ENCODE results near the gene SPTB. TPM values are rescaled to one million over a fixed set of nuclear protein-coding genes. Genes with fewer than 3 reads are reported as not detected.

SPTB gene
- polyA plus RNA-seq, 1 donor (not counting 4 experiments of a cell fraction or from before 2014, with no cell fraction given): not detected

- H3K27me3 ChIP-seq (ENCODE audit: control insufficient read depth, extremely low read depth, insufficient read depth, low read length): no peaks in the 10 kb centered on the region
- H4K20me1 ChIP-seq (ENCODE audit: control insufficient read depth, extremely low read depth, insufficient read depth, low read length): peaks cover 10% of the 10 kb centered on the region
- DNase-seq (ENCODE audit: low read depth, low spot score) (no peak), FAIRE-seq (no peak)
- peaks cover 14% of the 10 kb centered on the region for H3K4me1 ChIP-seq (ENCODE audit: control insufficient read depth, extremely low read depth, insufficient read depth, low read length)
- peaks cover 75% of the 10 kb centered on the region for H3K79me2 ChIP-seq (ENCODE audit: control insufficient read depth, insufficient read depth, low read length)
- H3K9ac ChIP-seq (ENCODE audit: control insufficient read depth, extremely low read depth, insufficient read depth, low read length): no peak overlapping the region
- H3K4me2 ChIP-seq (ENCODE audit: control insufficient read depth, extremely low read depth, insufficient read depth, low read depth, low read length): no peak overlapping the region
- peaks cover 69 to 80% of the 10 kb centered on the region in 2 experiments for H3K36me3 ChIP-seq (ENCODE audit: control insufficient read depth in 2 of 2, extremely low read depth in 1 of 2, insufficient read depth in 2 of 2, low read length in 2 of 2)
- no peak for TF ChIP-seq EZH2 (IDR thresholded peaks at IDR 0.05; ENCODE audit: low read length)
- no peak for TF ChIP-seq CTCF (optimal IDR thresholded peaks at IDR 0.05 in 1 of 3, IDR thresholded peaks at IDR 0.05 in 1 of 3, conservative IDR thresholded peaks at IDR 0.05 in 1 of 3; ENCODE audit: extremely low read depth in 1 of 3, insufficient read depth in 2 of 3, low read length in 3 of 3)
- H3K4me3 ChIP-seq (ENCODE audit: control insufficient read depth in 2 of 3, extremely low read depth in 1 of 3, insufficient read depth in 2 of 3, low read depth in 1 of 3, low read length in 3 of 3): no peak overlapping the region
- peaks cover 2% of the 10 kb centered on the region for H3K9me1 ChIP-seq (ENCODE audit: control insufficient read depth, extremely low read depth, insufficient read depth, low read length)
- no peaks in the 10 kb centered on the region for H3K9me3 ChIP-seq (ENCODE audit: control insufficient read depth, low read depth, low read length)
- no peak overlapping the region for H2AFZ ChIP-seq (ENCODE audit: control insufficient read depth, low read length)
- dilution Hi-C loops (cut with MboI; ENCODE audit: extremely low pct_ligation_motif_present, low sequenced_read_pairs): no loop called here
- no peak overlapping the region for H3K27ac ChIP-seq (ENCODE audit: control insufficient read depth, insufficient read depth, low read length)
Measured at GRCh38 chr14:64733321-64733720, 146.4 kb downstream of the SPTB start.

DNA sequence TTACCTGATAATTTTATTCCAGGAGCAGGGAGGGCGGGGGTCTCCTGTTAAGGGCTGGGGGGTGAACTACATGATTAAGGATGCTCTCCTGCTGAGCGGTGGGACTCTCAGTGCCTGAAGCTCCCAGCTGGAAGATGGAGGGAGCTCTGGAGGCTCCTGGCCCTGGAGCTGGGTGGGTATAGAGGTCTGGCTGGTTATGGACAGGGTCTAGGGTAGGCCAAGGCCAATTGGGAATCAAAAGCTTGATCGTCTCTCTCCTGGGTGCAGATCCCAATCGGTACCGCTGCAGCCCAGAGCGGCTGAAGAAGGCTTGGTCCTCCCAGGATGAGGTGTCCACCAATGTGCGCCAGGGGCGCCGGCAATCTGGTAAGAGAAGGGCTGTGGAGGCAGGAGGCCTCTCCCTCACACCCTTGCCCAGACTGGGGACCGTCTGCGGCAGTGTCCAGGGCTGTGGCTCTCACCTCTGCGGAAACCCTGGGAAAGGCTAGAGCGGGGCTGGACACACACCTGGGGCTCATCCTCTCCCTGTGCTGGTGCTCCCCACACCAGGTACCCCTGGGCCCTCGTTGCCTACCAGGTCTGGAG is 147.1 kb downstream of the SPTB start:
- H2AFZ ChIP-seq (ENCODE audit: control insufficient read depth, low read length): no peak overlapping the region
- FAIRE-seq (no peak), DNase-seq (ENCODE audit: low read depth, low spot score) (no peak)
- no peak overlapping the region for H3K27ac ChIP-seq (ENCODE audit: control insufficient read depth, insufficient read depth, low read length)
- H3K4me1 ChIP-seq (ENCODE audit: control insufficient read depth, extremely low read depth, insufficient read depth, low read length): peaks cover 14% of the 10 kb centered on the region
- H3K4me2 ChIP-seq (ENCODE audit: control insufficient read depth, extremely low read depth, insufficient read depth, low read depth, low read length): no peak overlapping the region
- no peaks in the 10 kb centered on the region for H3K27me3 ChIP-seq (ENCODE audit: control insufficient read depth, extremely low read depth, insufficient read depth, low read length)
- peaks cover 10% of the 10 kb centered on the region for H4K20me1 ChIP-seq (ENCODE audit: control insufficient read depth, extremely low read depth, insufficient read depth, low read length)
- H3K79me2 ChIP-seq (ENCODE audit: control insufficient read depth, insufficient read depth, low read length): peaks cover 82% of the 10 kb centered on the region
- no peak overlapping the region for H3K9ac ChIP-seq (ENCODE audit: control insufficient read depth, extremely low read depth, insufficient read depth, low read length)
- peaks cover 73 to 80% of the 10 kb centered on the region in 2 experiments for H3K36me3 ChIP-seq (ENCODE audit: control insufficient read depth in 2 of 2, extremely low read depth in 1 of 2, insufficient read depth in 2 of 2, low read length in 2 of 2)
- no peaks in the 10 kb centered on the region for H3K9me3 ChIP-seq (ENCODE audit: control insufficient read depth, low read depth, low read length)
- H3K4me3 ChIP-seq (ENCODE audit: control insufficient read depth in 2 of 3, extremely low read depth in 1 of 3, insufficient read depth in 2 of 3, low read depth in 1 of 3, low read length in 3 of 3): no peak overlapping the region
- TF ChIP-seq CTCF (optimal IDR thresholded peaks at IDR 0.05 in 1 of 3, IDR thresholded peaks at IDR 0.05 in 1 of 3, conservative IDR thresholded peaks at IDR 0.05 in 1 of 3; ENCODE audit: extremely low read depth in 1 of 3, insufficient read depth in 2 of 3, low read length in 3 of 3) (no peak), EZH2 (IDR thresholded peaks at IDR 0.05; ENCODE audit: low read length) (no peak)
- peaks cover 2% of the 10 kb centered on the region for H3K9me1 ChIP-seq (ENCODE audit: control insufficient read depth, extremely low read depth, insufficient read depth, low read length)
- dilution Hi-C loops (cut with MboI; ENCODE audit: extremely low pct_ligation_motif_present, low sequenced_read_pairs): no loop called here

Measured in keratinocyte (primary cell).